GM12873 (cell line): ENCODE results near the gene C12orf42.

ENCODE experiments used
- TF ChIP-seq, protein P1 (sequence below): IDR thresholded peaks from 2 replicates; pipeline ENCODE4 v1.5.1; 2012; ENCODE audit warnings: low read depth, mild to moderate bottlenecking, moderate library complexity, low read length, control low read depth; ENCODE audit not compliant: insufficient read depth; ENCODE audit errors: missing control alignments

The C12orf42 gene

GRCh38 chr12:103386451-103386850 lies 109.3 kb downstream of the C12orf42 start:
- TF ChIP-seq, protein P1, sequence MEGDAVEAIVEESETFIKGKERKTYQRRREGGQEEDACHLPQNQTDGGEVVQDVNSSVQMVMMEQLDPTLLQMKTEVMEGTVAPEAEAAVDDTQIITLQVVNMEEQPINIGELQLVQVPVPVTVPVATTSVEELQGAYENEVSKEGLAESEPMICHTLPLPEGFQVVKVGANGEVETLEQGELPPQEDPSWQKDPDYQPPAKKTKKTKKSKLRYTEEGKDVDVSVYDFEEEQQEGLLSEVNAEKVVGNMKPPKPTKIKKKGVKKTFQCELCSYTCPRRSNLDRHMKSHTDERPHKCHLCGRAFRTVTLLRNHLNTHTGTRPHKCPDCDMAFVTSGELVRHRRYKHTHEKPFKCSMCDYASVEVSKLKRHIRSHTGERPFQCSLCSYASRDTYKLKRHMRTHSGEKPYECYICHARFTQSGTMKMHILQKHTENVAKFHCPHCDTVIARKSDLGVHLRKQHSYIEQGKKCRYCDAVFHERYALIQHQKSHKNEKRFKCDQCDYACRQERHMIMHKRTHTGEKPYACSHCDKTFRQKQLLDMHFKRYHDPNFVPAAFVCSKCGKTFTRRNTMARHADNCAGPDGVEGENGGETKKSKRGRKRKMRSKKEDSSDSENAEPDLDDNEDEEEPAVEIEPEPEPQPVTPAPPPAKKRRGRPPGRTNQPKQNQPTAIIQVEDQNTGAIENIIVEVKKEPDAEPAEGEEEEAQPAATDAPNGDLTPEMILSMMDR, result no peak

- TF ChIP-seq, protein P1, result no peak
Measured at GRCh38 chr12:103382736-103383346, 112.9 kb downstream of the C12orf42 start.

GRCh38 chr12:103382119-103382518 lies 113.6 kb downstream of the C12orf42 start:
- TF ChIP-seq, protein P1, result no peak

DNA sequence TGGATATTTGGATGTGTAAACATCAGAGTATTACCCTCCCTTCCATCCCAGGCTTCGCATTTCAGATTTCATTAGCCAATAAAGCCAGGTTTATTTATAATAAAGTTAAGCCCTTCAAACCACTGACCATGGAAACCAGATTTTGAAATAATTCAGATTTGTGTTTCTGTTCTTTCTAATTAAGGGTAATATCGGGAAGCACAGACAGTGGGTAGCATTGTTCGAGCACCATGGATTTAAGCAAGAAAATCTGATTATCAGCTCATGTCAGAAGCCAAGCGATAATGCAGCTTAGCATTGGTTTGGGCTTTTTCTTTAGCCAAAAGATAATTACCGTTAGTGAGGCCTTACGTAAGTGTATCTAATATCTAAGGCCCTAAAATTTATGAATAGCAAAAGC lies 116.1 kb downstream of the C12orf42 start:
- TF ChIP-seq, protein P1, result no peak

DNA sequence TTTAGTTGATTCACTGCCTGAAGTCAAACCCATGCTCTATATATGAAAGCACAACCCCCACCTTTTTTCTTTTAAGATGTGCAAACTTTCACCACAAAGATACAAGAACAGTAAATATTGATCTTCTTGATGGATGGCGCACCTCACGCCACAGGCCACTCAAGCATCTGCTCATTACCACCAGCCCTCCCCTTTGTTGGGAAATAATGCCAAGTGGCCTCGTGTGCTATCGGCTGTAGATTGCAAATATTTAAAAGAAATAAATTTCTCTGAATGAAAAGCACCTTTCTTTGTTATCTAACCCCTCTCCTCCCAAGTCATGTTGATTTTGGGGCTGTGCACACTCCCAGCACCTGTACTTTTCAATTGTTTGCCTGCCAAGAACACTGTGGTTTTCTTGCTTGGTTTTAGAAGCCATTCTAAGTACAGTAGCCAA lies 122.7 kb downstream of the C12orf42 start:
- TF ChIP-seq, protein P1, result no peak

GRCh38 chr12:103369929-103370328 lies 125.8 kb downstream of the C12orf42 start:
- TF ChIP-seq, protein P1, result no peak

- TF ChIP-seq, protein P1, result no peak
Measured at GRCh38 chr12:103368167-103368566, 127.6 kb downstream of the C12orf42 start.

DNA sequence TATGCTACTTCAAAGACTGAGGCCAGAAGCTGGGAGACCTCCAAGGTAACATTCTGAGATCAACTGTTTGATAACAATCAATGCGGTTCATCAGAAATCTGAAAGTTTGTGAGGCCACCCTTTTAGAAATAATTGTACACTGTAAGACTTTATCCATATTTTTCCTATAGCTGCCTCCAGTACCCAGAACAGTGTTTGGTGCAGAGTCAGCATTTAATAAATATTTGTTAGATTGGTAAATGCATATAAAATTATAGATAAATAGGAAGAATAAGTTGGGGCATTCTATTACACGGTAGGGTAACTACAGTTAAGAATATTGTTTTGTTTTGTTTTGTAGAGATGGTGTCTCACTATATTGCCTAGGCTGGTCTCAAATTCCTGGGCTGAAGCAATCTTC lies 141.4 kb downstream of the C12orf42 start:
- TF ChIP-seq, protein P1, result no peak
